Osteocyte (in vitro differentiated cells): ENCODE data around the gene AFG3L2. TPM values are rescaled to one million over a fixed set of nuclear protein-coding genes. Genes with fewer than 3 reads are reported as not detected.
A peak's percentile ranks its signal among the peaks of the same experiment; 100 is the strongest.

ENCODE experiments used
- DNase-seq: peaks from one replicate; pipeline ENCODE4 v3.0.0; 2021; ENCODE audit warnings: mixed read lengths; ENCODE audit not compliant: unreplicated experiment; ENCODE audit errors: extremely low spot score
- H3K27ac Mint-ChIP-seq: one replicate; pipeline ENCODE4 v1.8.0; 2021; ENCODE audit warnings: mild to moderate bottlenecking, mixed read lengths; ENCODE audit not compliant: unreplicated experiment
- H3K27me3 Mint-ChIP-seq: one replicate; pipeline ENCODE4 v1.8.0; 2021; ENCODE audit warnings: mixed read lengths; ENCODE audit not compliant: unreplicated experiment
- H3K36me3 Mint-ChIP-seq: one replicate; pipeline ENCODE4 v1.8.0; 2021; ENCODE audit warnings: mixed read lengths; ENCODE audit not compliant: unreplicated experiment
- H3K4me1 Mint-ChIP-seq: one replicate; pipeline ENCODE4 v1.8.0; 2021; ENCODE audit warnings: mixed read lengths; ENCODE audit not compliant: unreplicated experiment
- H3K4me3 Mint-ChIP-seq: one replicate; pipeline ENCODE4 v1.8.0; 2021; ENCODE audit warnings: mild to moderate bottlenecking, moderate library complexity, mixed read lengths; ENCODE audit not compliant: unreplicated experiment
- H3K9me3 Mint-ChIP-seq: one replicate; pipeline ENCODE4 v1.8.0; 2021; ENCODE audit warnings: mixed read lengths; ENCODE audit not compliant: unreplicated experiment
- CTCF ChIP-seq: fragments of 200-600 bp; sonication (generic); IDR thresholded peaks from 2 replicates; pipeline ENCODE4 v1.5.0; 2021; ENCODE audit warnings: antibody characterized with exemption, mild to moderate bottlenecking, moderate library complexity
- total RNA-seq: library from RNA; stranded (reverse); gene quantifications from 2 replicates; pipeline ENCODE4 v1.2.1, GENCODE V29; 2021

Gene AFG3L2
- total RNA-seq, 1 donor from 2014 or later = 44.4 TPM

- Mint-ChIP-seq H3K4me3 (peak overlapping the region; percentile 86), H3K36me3 (peaks cover 2% of the 10 kb centered on the region), H3K9me3 (no peaks in the 10 kb centered on the region), H3K27ac (peak overlapping the region; percentile 98), H3K27me3 (no peaks in the 10 kb centered on the region), H3K4me1 (peaks cover 38% of the 10 kb centered on the region)
- DNase-seq = no peak
- peak; percentile 32 for TF ChIP-seq CTCF
These were observed 650 bp upstream of the AFG3L2 start for GRCh38 chr18:12377556-12378197.

- Mint-ChIP-seq H3K4me1 (peaks cover 40% of the 10 kb centered on the region), H3K4me3 (peak overlapping the region; percentile 85), H3K27ac (peak overlapping the region; percentile 90), H3K27me3 (no peaks in the 10 kb centered on the region), H3K9me3 (no peaks in the 10 kb centered on the region), H3K36me3 (no peaks in the 10 kb centered on the region)
- DNase-seq = no peak
- TF ChIP-seq CTCF = no peak
These were observed 833 bp downstream of the AFG3L2 start for GRCh38 chr18:12376034-12376753.

- H3K36me3 Mint-ChIP-seq = peaks cover 3% of the 10 kb centered on the region
- no peak overlapping the region for H3K27ac Mint-ChIP-seq
- TF ChIP-seq CTCF = no peak
- peak overlapping the region; percentile 85 for H3K4me3 Mint-ChIP-seq
- peaks cover 40% of the 10 kb centered on the region for H3K4me1 Mint-ChIP-seq
- DNase-seq = no peak
- no peaks in the 10 kb centered on the region for H3K27me3 Mint-ChIP-seq
- H3K9me3 Mint-ChIP-seq = no peaks in the 10 kb centered on the region
These were observed 2.6 kb downstream of the AFG3L2 start for GRCh38 chr18:12374401-12374800.

GRCh38 chr18:12373771-12374116 is 3.3 kb downstream of the AFG3L2 start:
- Mint-ChIP-seq H3K27ac (peak overlapping the region; percentile 6), H3K27me3 (no peaks in the 10 kb centered on the region), H3K4me1 (peaks cover 40% of the 10 kb centered on the region), H3K9me3 (no peaks in the 10 kb centered on the region), H3K4me3 (no peak overlapping the region), H3K36me3 (peaks cover 3% of the 10 kb centered on the region)
- no peak for DNase-seq
- TF ChIP-seq CTCF = no peak

GRCh38 chr18:12373116-12373770 is 3.8 kb downstream of the AFG3L2 start:
- Mint-ChIP-seq H3K4me3 (no peak overlapping the region), H3K27ac (peak overlapping the region; percentile 6), H3K27me3 (no peaks in the 10 kb centered on the region), H3K4me1 (peaks cover 40% of the 10 kb centered on the region), H3K36me3 (peaks cover 3% of the 10 kb centered on the region), H3K9me3 (no peaks in the 10 kb centered on the region)
- no peak for DNase-seq
- no peak for TF ChIP-seq CTCF
